HEK293 (cell line): ENCODE data around the gene MTURN.

Experiments
- CTCF ChIA-PET: fragments of 350-600 bp; formaldehyde crosslinking; extraction: SDS; loops from one replicate; lab custom pipeline; 2021; ENCODE audit warnings: antibody characterized with exemption; lab: Yijun Ruan, JAX
- POLR2A ChIA-PET: fragments of 300-600 bp; formaldehyde crosslinking; extraction: SDS; loops from one replicate; lab custom pipeline; 2020; ENCODE audit warnings: antibody characterized with exemption, inconsistent platforms; lab: Yijun Ruan, JAX
- H3K27ac ChIP-seq: fragments of 200-500 bp; sonication (Bioruptor generic); 2 replicates; pipeline ENCODE4 v1.5.1; 2014; ENCODE audit warnings: low read depth, low read length, control low read depth, inconsistent platforms; ENCODE audit errors: extremely low read depth
- H3K36me3 ChIP-seq, 2 experiments: fragments of 200-500 bp in 1 of 2; sonication (Bioruptor generic) in 1 of 2; 1 replicate in 1 of 2; 2 replicates in 1 of 2; pipeline ENCODE4 v1.5.1; 2014 to 2017; ENCODE audit warnings: inconsistent platforms in 2 of 2, low read length in 2 of 2; ENCODE audit not compliant: control insufficient read depth in 2 of 2, insufficient read depth in 1 of 2
- H3K4me1 ChIP-seq: fragments of 200-500 bp; sonication (Bioruptor generic); 2 replicates; pipeline ENCODE4 v1.5.1; 2014; ENCODE audit warnings: mild to moderate bottlenecking, low read length, inconsistent platforms; ENCODE audit not compliant: control insufficient read depth, insufficient read depth
- H3K4me3 ChIP-seq: 2 replicates; pipeline ENCODE4 v1.5.1; 2011; ENCODE audit warnings: low read depth, mild to moderate bottlenecking, control low read depth, low read length, moderate library complexity
- H3K9me3 ChIP-seq: fragments of 200-500 bp; sonication (Bioruptor generic); 2 replicates; pipeline ENCODE4 v1.5.1; 2014; ENCODE audit warnings: low read depth, low read length, inconsistent platforms; ENCODE audit not compliant: control insufficient read depth, insufficient read depth
- EGR2 ChIP-seq: fragments of 450-650 bp; formaldehyde crosslinking; IDR thresholded peaks from 2 replicates; pipeline ENCODE4 v1.5.1; 2016; ENCODE audit warnings: low read depth, missing biosample characterization, missing genetic modification characterization
- KLF17 ChIP-seq: fragments of 450-650 bp; formaldehyde crosslinking; IDR thresholded peaks from 2 replicates; pipeline ENCODE4 v1.5.1; 2016; ENCODE audit warnings: missing biosample characterization, missing genetic modification characterization
- KLF7 ChIP-seq: fragments of 450-650 bp; formaldehyde crosslinking; IDR thresholded peaks from 2 replicates; pipeline ENCODE4 v1.5.1; 2016; ENCODE audit warnings: missing biosample characterization, missing genetic modification characterization, borderline replicate concordance
- PRDM1 ChIP-seq: fragments of 450-650 bp; formaldehyde crosslinking; IDR thresholded peaks from 2 replicates; pipeline ENCODE4; 2016; ENCODE audit warnings: missing biosample characterization, missing genetic modification characterization
- PRDM10 ChIP-seq: fragments of 450-650 bp; formaldehyde crosslinking; IDR thresholded peaks from 2 replicates; pipeline ENCODE4 v1.5.1; 2016; ENCODE audit warnings: missing biosample characterization, missing genetic modification characterization
- PRDM2 ChIP-seq: fragments of 450-650 bp; formaldehyde crosslinking; IDR thresholded peaks from 2 replicates; pipeline ENCODE4 v1.5.1; 2016; ENCODE audit warnings: missing biosample characterization, missing genetic modification characterization, borderline replicate concordance
- TCF7L2 ChIP-seq: IDR thresholded peaks from 2 replicates; pipeline ENCODE4 v1.6.1; 2011; ENCODE audit warnings: low read depth, mild to moderate bottlenecking, inconsistent platforms, low read length, moderate library complexity, borderline replicate concordance
- ZFP37 ChIP-seq: fragments of 450-650 bp; formaldehyde crosslinking; IDR thresholded peaks from 2 replicates; pipeline ENCODE4 v1.5.1; 2016; ENCODE audit warnings: missing biosample characterization, missing genetic modification characterization
- ZNF132 ChIP-seq: fragments of 450-650 bp; formaldehyde crosslinking; IDR thresholded peaks from 2 replicates; pipeline ENCODE4 v1.5.1; 2017; ENCODE audit warnings: missing biosample characterization, missing genetic modification characterization, borderline replicate concordance
- ZNF148 ChIP-seq: fragments of 450-650 bp; formaldehyde crosslinking; IDR thresholded peaks from 2 replicates; pipeline ENCODE4 v1.5.0; 2017; ENCODE audit warnings: missing biosample characterization, missing genetic modification characterization, borderline replicate concordance
- ZNF350 ChIP-seq: fragments of 450-650 bp; formaldehyde crosslinking; IDR thresholded peaks from 2 replicates; pipeline ENCODE4 v1.5.0; 2017; ENCODE audit warnings: missing biosample characterization, mild to moderate bottlenecking, missing genetic modification characterization
- ZNF362 ChIP-seq: fragments of 450-650 bp; formaldehyde crosslinking; IDR thresholded peaks from 2 replicates; pipeline ENCODE4 v1.5.1; 2016; ENCODE audit warnings: missing biosample characterization, missing genetic modification characterization
- ZNF610 ChIP-seq: fragments of 450-650 bp; formaldehyde crosslinking; IDR thresholded peaks from 2 replicates; pipeline ENCODE4 v1.5.1; 2016; ENCODE audit warnings: missing biosample characterization, missing genetic modification characterization, borderline replicate concordance
- ZNF626 ChIP-seq: fragments of 450-650 bp; sonication (Bioruptor Pico); formaldehyde crosslinking; IDR thresholded peaks from 2 replicates; pipeline ENCODE4 v1.5.1; 2018; ENCODE audit warnings: missing biosample characterization, missing genetic modification characterization, inconsistent platforms
- ZNF654 ChIP-seq: fragments of 450-650 bp; formaldehyde crosslinking; IDR thresholded peaks from 2 replicates; pipeline ENCODE4 v1.5.1; 2016; ENCODE audit warnings: low read depth, missing biosample characterization, missing genetic modification characterization
- ZSCAN23 ChIP-seq: fragments of 450-650 bp; formaldehyde crosslinking; IDR thresholded peaks from 2 replicates; pipeline ENCODE4 v1.5.1; 2016; ENCODE audit warnings: missing biosample characterization, missing genetic modification characterization
- ZXDB ChIP-seq: fragments of 450-650 bp; formaldehyde crosslinking; IDR thresholded peaks from 2 replicates; pipeline ENCODE4 v1.5.1; 2016; ENCODE audit warnings: missing biosample characterization, missing genetic modification characterization

Gene MTURN

GRCh38 chr7:30207376-30207775 lies 72.6 kb downstream of the MTURN start:
- CTCF ChIA-PET, result no interaction called here

GRCh38 chr7:30209951-30210350 lies 75.2 kb downstream of the MTURN start:
- no peaks in the 10 kb centered on the region for H3K4me1 ChIP-seq
- H3K4me3 ChIP-seq, result no peak overlapping the region
- H3K9me3 ChIP-seq, result no peaks in the 10 kb centered on the region
- CTCF ChIA-PET, result no interaction called here
- H3K36me3 ChIP-seq, result no peaks in the 10 kb centered on the region
- H3K27ac ChIP-seq, result no peak overlapping the region
- POLR2A ChIA-PET, result no interaction called here
- TF ChIP-seq PRDM2 (tag by site-specific recombination), result no peak
- TF ChIP-seq ZNF362 (tag by site-specific recombination), result no peak
- TF ChIP-seq KLF7, result no peak

More at GRCh38 chr7:30207376-30207775, 72.6 kb downstream of the MTURN start:
- no peak overlapping the region for H3K27ac ChIP-seq
- no peaks in the 10 kb centered on the region for H3K4me1 ChIP-seq
- no peaks in the 10 kb centered on the region for H3K9me3 ChIP-seq
- no peaks in the 10 kb centered on the region for H3K36me3 ChIP-seq
- TF ChIP-seq ZNF148 (tag by site-specific recombination) (no peak), ZSCAN23 (tag by site-specific recombination) (no peak), KLF17 (tag by site-specific recombination) (no peak), ZNF350 (no peak), EGR2 (no peak), TCF7L2 (no peak), ZFP37 (no peak), PRDM10 (tag by site-specific recombination) (no peak), ZNF626 (tag by site-specific recombination) (no peak), ZNF132 (tag by site-specific recombination) (no peak), PRDM1 (tag by site-specific recombination) (no peak), ZXDB (tag by site-specific recombination) (no peak), ZNF654 (tag by site-specific recombination) (no peak), ZNF610 (tag by site-specific recombination) (no peak)
- no peak overlapping the region for H3K4me3 ChIP-seq
- POLR2A ChIA-PET, result no interaction called here
